GM19397 (cell line): Measurements from ENCODE around the gene CDK2AP2.
A peak's percentile ranks its signal among the peaks of the same experiment; 100 is the strongest.
"Not testable (repeated sequence)": the region's sequence is repeated elsewhere in the genome, so short reads cannot be mapped to it uniquely, and the experiment has no call there.

ENCODE experiments used
- ATAC-seq: cut with Tn5 transposase; IDR thresholded peaks from one replicate; pipeline ENCODE4 v1.9.1; 2021; ENCODE audit warnings: mild to moderate bottlenecking, moderate library complexity; ENCODE audit not compliant: unreplicated experiment

CDK2AP2 gene

DNA sequence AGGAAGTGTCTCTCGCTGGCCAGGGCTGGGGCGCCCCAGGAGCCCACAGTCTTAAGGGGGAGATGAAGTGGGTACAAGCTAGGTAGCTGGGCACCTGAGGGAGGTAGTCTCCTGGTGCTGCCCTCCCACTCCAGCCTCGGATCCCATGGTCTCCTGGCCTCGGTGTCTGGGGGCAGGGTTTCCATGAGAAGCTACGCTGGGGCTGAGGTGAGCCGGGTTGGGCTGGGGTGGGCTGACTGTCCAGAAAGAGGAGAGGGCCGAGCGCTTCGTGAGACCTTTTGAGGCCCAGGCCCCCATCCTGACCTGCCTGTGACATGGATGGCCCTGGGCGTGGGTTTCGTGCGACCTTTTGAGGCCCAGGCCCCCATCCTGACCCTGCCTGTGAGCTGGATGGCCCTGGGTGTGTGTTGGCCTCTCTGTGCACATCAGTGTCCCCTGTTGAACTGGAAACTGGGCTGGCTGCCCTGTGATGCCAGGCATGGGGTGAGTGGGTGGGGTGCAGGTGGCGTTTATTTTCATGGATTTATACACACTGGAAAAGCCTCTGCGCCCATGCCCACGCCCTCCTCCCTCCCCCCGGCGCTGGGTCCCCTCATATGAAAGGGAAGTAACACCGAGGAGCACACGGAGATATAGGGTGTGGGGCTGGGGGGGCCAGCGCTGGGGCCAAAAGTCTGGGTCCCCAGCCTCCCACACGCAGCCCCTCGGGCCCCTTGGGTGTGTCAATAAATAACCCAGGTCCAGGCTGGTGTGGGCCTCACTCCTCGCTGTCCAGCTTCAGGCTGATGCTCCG, 16.5 kb downstream of the CDK2AP2 start:
- ATAC-seq, result no peak

DNA sequence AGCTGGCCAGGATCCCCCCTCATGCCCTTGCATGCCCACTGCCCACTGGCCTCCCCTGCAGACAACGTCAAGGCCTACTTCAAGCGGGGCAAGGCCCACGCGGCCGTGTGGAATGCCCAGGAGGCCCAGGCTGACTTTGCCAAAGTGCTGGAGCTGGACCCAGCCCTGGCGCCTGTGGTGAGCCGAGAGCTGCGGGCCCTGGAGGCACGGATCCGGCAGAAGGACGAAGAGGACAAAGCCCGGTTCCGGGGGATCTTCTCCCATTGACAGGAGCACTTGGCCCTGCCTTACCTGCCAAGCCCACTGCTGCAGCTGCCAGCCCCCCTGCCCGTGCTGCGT, 17.3 kb downstream of the CDK2AP2 start:
- ATAC-seq, result no peak

DNA sequence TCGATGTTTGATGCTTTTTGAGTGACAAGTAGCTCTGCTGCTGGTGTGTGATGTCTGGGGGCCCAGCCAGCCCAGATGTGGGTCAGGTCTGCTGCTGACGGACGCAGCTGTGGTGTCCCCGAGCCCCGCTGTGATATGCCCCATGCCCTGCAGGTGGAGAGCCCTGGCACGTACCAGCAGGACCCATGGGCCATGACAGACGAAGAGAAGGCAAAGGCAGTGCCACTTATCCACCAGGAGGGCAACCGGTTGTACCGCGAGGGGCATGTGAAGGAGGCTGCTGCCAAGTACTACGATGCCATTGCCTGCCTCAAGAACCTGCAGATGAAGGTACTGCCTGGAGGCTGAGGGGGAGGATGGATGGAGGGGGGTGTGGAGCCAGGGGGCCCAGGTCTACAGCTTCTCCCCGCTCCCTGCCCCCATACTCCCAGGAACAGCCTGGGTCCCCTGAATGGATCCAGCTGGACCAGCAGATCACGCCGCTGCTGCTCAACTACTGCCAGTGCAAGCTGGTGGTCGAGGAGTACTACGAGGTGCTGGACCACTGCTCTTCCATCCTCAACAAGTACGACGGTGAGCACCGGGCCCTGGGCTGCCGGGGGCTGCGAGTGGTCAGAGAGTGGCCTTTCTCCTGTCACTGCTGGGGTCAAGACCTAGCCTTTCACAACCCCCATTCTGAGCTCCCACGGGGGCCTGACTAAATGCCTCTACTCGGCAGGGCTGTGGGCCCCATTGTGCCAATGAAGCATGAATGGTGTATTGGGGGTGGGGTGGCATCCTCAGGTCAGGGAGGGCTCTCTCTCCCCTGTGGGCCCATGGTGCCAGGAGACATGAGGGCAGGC, 17.9 kb downstream of the CDK2AP2 start:
- ATAC-seq, result no peak

DNA sequence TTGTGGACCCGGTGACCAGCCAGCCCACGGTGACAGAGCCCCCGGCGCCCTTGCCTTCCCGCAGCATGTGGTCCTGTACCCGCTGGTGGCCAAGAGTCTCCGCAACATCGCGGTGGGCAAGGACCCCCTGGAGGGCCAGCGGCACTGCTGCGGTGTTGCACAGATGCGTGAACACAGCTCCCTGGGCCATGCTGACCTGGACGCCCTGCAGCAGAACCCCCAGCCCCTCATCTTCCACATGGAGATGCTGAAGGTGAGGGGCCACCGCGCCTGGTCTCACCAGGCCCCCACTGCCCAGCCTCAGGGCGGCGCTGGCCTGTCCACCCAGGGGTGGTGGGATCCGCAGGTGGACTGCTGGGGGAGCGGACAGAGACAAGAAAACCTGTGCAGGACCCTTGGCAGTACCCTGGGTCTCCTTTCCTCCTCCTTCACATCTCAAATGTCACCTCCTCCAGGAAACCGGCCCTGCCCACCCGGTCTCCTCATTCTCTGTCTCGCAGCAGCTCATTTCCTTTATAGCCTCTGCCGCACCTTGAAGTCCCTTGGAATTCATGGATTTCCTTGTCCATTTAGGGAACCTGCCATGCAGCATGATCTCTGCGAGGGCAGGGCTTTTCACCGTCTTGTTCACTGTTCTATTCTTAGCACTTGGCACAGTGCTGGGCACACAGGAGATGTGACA, 18.6 kb downstream of the CDK2AP2 start:
- ATAC-seq, result no peak

DNA sequence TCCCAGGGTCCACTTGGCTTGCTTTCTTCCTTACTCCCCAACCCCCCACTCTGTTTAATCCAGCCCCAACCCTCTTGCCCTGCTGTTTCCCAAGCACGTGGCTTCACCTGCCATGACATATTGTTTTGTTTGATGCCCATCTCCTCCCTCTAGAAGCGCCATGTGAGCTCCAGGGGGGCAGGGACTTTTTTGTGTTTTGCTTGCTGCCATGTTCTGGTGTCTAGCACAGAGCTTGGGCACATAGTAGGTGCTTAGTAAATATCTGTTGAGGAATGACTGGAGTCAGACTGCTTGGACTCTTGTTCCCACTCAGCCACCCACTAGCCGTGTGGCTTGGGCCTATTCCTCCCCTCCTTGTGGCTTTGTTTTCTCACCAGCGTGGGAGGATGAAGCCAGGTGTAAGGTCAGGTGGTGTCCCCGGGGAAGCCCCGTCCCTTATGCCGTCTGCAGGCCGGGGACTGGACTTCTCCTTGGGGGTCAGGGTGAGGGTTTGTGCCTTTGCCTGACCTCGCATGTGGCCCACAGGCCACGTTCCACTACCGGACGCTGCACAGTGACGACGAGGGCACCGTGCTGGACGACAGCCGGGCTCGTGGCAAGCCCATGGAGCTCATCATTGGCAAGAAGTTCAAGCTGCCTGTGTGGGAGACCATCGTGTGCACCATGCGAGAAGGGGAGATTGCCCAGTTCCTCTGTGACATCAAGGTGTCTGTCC, 21.3 kb downstream of the CDK2AP2 start:
- no peak for ATAC-seq

DNA sequence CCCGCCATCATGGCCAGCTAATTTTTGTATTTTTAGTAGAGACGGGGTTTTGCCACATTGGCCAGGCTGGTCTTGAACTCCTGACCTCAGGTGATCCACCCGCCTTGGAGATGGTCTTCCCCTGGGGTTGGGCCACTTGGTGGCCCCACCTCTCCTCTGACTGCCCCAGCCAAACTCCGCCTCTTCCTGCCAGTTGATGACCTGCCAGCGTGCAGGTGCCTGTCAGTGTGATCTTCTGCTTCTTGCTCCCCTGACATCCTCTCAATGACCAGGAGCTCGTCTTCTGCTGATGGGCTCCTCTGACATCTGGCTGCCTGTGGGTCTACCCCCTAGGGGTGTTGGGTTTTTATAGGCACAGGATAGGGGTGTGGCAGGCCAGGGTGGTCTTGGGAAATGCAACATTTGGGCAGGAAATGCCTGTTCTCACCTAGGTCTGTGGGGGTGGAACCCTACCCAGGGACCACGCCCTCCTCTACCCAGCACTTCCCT, 22.0 kb downstream of the CDK2AP2 start:
- ATAC-seq, result not testable (repeated sequence)

DNA sequence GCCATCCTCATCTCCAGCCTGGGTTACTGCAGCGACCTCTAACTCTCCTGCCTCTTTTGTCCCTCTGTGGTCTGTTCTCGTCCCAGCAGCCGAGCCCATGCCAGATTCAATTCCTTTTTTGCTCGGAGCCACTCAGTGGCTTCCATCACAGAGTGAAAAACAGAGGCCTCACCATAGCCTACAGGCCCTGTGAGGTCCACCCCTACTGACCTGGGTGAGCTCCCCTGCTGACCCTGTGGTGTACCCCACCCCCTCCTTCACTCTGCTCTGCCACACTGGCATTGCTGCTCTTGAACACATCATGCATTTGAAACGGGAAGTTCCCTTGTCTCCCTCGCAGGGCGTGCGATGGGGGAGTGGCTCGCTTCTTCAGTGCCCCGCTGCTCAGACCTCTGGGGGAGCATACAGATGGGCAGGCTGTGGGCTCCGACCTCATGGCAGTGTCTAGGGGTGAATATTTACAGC, 23.1 kb downstream of the CDK2AP2 start:
- no peak for ATAC-seq

DNA sequence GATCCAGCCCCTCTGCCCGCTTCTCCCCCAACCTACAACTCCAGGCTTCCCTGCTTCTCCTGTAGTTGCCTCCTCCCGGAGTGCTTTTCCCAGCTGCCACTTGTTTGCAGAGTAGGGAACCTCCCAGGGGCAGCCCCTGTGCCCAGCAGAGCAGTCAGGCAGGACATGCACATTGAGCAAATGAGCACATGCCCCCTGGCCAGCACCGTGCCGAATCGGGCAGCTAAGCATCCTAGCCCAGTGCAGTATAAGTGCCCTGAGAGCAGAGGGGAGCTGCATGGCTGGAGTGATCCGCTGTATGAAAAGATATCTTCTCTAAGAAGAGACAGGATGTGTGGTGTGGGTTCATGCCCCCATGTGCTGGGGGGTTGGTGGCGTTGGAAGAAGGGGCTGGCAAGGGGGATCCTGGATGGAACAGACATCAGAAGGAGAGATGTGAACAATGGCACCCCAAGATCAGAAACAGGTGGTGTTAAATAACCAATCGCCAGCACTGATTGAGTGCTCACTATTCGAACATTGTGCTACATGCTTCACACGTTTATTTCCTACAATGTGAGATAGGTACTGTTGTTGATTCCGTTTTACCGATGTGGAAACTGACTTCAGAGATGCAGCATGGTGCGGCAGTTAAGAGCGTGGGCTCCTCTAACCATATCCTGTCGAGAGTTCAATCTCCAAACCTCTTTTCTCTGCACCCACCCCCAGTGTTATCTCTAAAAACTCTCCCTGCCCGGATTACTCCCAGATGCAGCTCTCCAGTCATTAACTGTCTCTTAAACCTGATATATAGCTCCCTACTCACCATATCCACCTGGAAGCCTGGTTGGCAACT, 23.9 kb downstream of the CDK2AP2 start:
- no peak for ATAC-seq

DNA sequence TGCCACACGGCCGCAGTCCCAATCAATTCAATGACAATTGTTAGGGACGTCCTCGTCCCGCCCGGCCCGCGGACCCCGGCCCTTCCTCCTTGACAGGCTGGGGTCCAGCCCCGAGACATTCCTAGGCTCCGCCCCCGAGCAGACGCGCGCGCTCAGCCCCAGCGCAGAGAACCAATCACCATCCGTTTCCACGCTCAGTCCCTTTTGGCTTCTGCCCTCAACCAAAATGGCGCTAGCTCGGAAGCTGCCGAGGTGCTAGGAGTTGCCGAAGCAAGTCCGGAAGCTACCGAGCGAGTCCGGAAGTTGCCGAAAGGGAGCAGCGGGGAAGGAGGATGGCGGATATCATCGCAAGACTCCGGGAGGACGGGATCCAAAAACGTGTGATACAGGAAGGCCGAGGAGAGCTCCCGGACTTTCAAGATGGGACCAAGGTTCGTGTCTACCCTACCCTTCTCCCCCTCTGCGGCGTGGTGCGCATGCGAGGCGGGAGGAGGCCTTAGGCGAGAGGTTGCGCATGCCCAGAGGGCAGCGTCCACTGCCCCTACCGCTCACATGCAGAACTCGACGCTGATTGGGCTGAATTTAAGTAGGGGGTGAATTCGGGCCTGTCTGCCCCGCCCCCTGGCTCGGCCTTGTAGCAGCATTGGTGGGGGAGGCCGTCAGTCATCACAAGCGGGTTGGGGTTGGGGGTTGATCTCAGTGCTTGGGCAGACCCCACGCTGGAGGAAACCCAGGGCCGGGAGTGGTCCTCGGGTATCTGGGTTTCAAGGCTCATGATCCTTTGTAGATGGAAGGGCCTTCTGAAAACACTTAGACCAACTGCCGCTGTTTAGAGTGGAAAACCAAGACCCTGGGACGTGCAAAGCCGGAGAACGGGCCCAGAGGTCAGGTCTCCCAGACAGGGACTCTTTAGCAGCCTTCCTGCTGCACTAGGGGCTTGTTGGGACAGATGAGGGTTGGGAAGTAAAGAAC, 24.8 kb downstream of the CDK2AP2 start, which contains the start of gene AIP:
Gene AIP (plus strand): TSS at position 200 of the 972 bp plus-strand sequence. CDS start 133 bp downstream, at position 333.
- ATAC-seq, result peak; percentile 70

DNA sequence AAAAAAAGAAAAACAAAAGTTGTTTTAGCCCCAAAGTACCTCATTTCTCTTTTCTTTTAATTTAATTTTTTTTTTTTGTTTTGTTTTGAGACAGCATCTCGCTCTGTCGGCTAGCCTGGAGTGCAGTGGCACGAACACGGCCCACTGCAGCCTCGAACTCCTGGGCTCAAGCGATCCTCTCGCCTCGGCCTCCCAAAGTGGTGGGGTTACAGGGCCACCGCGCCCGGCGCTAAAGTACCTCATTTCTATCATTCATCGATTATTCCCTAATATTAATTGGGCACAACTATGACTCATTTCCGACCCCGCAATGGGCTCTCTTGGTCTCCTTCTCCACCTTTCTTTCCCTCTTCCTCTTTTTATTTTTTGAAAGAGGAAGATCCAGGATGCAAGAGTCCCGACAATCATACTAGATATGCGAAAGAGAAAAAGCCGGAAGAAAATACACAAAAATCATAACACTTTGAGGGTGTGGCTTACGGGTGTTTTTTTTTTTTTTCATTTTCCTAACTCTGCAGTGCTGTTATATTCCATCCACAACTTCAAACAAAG, 25.6 kb downstream of the CDK2AP2 start:
- no peak for ATAC-seq

DNA sequence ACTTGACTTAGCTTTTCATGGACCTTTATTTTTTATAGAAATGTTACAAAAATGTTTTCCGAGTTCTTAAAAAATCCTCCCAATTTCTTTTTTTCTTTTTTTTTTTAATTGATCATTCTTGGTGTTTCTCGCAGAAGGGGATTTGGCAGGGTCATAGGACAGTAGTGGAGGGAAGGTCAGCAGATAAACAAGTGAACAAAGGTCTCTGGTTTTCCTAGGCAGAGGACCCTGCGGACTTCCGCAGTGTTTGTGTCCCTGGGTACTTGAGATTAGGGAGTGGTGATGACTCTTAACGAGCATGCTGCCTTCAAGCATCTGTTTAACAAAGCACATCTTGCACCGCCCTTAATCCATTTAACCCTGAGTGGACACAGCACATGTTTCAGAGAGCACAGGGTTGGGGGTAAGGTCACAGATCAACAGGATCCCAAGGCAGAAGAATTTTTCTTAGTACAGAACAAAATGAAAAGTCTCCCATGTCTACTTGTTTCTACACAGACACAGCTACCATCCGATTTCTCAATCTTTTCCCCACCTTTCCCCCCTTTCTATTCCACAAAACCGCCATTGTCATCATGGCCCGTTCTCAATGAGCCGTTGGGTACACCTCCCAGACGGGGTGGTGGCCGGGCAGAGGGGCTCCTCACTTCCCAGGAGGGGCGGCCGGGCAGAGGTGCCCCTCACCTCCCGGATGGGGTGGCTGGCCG, 30.5 kb downstream of the CDK2AP2 start:
- not testable (repeated sequence) for ATAC-seq

DNA sequence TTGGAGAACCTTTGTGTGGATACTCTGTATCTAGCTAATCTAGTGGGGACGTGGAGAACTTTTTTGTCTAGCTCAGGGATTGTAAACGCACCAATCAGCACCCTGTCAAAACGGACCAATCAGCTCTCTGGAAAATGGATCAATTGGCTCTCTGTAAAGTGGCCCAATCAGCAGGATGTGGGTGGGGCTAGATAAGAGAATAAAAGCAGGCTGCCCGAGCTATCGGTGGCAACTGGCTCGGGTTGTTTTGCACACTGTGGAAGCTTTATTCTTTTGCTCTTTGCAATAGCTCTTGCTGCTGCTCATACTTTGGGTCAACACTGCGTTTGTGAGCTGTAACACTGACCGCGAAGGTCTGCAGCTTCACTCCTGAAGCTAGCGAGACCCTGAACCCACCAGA, 31.3 kb downstream of the CDK2AP2 start:
- not testable (repeated sequence) for ATAC-seq

DNA sequence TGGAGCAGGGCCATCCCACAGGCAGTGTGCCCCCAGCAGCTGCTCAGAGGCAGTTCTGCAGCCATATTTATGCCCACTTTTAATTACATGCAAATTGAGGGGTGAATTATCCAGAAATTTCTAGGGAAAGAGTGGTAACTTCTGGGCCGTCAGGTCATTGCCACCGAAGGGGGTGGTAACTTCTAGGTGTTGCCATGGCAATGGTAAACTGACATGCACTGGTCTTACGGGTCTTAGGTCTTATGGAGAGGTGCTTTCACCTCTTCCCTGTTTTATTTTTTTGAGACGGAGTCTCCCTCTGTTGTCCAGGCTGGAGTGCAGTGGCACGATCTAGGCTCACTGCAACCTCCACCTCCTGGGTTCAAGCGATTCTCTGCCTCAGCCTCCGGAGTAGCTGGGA, 35.1 kb downstream of the CDK2AP2 start:
- ATAC-seq, result no peak

DNA sequence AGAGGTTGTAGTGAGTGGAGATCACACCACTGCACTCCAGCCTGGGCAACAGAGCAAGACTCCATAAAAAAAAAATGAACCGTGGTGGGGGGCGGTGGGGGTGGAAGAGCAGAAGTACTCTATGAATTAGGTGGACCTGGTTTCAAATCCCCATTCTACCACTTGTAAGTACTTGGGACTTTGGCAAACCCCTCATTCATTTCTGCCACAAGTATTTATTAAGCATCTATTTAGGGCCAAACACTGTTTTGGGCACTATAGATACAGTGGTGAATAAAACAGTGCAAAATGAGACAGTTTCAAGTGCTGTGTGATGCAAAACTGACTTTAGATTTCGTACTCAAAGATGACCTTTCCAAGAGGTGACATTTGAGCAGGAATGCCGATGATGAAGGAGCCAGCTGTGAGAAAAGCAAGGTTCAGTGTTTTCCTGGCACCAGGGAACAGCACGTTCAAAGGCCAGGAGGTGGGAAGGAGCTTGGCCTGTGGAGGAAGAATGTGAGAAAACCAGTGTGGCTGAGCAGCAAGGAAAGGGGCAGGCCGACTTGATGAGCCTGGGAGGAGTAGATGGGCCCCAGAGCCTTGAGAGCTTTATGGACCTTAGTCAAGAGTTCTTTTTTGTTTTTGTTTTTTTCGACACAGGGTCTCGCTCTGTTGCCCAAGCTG, 37.5 kb downstream of the CDK2AP2 start:
- no peak for ATAC-seq

DNA sequence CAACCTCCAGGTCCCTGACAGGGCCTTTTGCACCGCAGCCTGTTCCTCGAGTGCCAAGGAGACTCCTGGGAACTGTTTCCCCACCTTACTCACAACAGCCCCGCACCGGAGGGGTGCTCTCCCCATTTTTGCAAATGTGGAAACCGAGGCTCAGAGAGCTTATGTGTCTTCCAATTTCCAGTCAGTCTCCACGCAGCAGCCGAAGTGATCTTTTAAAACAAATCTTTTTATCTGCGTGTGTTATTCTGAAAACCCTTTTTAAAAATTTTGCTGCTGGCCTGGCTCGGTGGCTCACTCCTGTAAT, 38.5 kb downstream of the CDK2AP2 start:
- no peak for ATAC-seq

DNA sequence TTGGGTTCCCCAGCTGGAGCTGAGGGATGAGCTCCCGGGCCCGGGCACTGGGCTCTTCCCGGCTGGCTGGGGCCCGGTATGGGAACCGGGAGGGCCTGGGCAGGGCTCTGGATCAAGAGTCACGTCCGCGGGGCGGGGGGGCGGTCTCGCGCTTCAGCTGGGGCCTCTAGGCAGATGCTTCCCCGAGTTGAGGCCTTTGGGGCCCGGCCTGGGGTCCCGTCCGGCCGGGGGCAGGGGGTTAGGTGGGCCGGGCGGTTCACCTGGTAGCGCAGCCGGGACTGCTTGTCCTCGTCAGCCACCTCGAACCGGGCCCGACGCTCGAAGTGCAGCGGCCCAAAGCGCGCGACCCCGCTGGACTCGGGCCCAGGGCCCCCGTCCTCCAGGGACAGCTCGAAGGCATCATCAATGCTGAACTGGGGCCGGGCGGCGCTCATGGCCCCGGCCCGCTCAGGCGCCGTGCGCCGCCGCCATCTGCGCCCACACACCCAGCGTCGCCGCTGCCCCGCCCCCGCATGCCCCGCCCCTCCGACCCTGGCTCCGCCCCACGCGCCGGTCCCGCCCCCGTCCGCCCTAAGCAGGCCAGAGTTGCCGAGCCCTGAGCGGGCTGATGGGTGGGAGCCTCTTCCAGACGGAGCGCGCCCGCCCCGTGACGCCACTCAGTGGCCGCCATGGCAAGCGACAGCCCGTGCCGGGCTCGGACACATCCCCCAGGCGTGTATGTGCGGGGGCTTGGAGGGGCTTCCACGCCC, 39.0 kb downstream of the CDK2AP2 start, which contains the start of gene TMEM134:
Gene TMEM134 (minus strand): TSS at position 493 of the 749 bp plus-strand sequence. CDS start 59 bp downstream, at position 434.
- ATAC-seq, result peak; percentile 74

DNA sequence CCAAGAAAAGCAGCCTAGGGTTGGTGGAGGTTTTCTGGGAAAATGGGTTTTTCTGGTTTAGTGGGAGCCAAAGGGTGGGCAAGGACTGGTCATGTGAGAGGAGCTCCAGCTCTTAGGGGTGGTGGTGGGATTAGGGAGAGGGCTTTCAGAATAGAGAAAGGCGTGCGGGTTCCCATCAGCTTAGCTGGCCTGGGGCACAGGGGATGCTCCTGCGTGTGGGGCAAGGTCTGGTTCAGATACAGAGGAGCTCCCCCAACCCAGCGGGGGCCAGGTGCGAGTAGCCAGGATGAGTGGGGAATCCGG, 39.6 kb downstream of the CDK2AP2 start:
- ATAC-seq, result no peak
